ENCODE results near the gene PYGO1.
A peak's percentile ranks its signal among the peaks of the same experiment; 100 is the strongest.

Gene PYGO1, protein sequence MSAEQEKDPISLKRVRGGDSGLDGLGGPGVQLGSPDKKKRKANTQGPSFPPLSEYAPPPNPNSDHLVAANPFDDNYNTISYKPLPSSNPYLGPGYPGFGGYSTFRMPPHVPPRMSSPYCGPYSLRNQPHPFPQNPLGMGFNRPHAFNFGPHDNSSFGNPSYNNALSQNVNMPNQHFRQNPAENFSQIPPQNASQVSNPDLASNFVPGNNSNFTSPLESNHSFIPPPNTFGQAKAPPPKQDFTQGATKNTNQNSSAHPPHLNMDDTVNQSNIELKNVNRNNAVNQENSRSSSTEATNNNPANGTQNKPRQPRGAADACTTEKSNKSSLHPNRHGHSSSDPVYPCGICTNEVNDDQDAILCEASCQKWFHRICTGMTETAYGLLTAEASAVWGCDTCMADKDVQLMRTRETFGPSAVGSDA

DNA sequence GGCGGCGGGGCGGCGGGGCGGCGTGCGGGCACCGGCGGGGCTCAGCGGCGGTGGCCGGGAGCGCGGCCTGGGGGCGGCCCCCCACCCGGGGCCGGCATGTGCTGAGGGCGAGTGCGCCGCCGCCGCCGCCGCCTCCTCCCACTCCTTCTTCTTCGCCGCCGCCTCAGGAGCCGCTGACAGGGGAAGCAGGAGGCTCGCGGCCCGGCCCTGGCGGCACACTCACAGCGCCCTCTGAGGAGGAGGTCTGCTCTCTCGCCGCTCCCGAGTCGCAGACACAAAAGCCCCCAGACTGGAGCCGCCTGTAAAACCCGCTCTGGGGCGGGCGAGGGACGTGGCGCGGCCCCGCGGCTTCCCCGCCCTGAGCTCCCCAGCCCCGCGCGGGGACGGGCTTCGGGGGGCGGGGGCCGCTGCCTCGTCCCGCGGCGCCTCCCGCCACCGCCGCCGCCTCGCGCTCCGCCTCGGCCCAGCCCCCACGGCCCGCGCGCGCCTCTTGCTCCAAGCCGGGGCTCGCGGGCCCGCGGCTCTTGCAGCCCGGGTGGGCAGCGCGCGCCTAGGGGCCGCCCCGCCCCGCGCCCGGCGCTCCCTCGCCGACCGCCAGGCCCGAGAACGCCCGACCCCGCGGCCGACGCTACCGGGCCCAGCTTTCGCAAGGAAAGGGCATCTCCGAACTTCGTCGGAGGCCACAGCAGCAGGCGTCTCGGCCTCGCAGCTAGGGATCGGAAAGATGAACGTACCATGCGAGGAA, at the start of gene PYGO1:
TSS of gene PYGO1 (minus strand) at position 276 of the 745 bp plus-strand sequence. CDS start 462 bp downstream, outside the sequence.
- H3K36me3 ChIP-seq (ENCODE audit: control insufficient read depth, insufficient read depth, low read length): no peaks in the 10 kb centered on the region
- no peak within 1 kb of the TSS for H3K9ac ChIP-seq (ENCODE audit: low read length)
- H3K27ac ChIP-seq (ENCODE audit: low read depth, low read length): peak within 1 kb of the TSS; percentile 90
- H3K4me1 ChIP-seq (ENCODE audit: control insufficient read depth, insufficient read depth, low read length): peaks cover 11% of the 10 kb centered on the region
- peak within 1 kb of the TSS; percentile 75 for H3K4me3 ChIP-seq (ENCODE audit: low read length)
- H3K27me3 ChIP-seq (ENCODE audit: control insufficient read depth, insufficient read depth, low read length): peaks cover 8% of the 10 kb centered on the region

DNA sequence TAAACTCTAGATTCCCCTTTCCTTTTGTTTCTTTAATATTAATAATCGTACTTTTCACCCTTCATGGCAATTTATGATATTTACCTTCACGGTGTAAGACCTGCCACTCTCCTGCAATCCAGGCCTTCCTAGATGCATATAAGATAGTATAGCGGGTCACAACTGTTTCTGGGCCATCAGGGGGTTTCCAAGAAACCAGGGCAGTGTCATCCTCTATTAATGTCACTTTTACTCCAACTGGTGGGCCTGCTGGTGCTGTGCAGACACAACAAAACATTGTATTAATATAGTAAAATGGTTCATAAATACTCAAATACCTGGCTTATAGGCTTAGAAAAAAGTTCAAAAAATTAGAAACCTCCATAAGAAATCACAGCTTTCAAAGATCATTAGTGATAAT, 48.9 kb upstream of the PYGO1 start:
- Histone ChIP-seq H3K27me3 (ENCODE audit: control insufficient read depth, insufficient read depth, low read length) (no peaks in the 10 kb centered on the region), H3K9ac (ENCODE audit: low read length) (no peak overlapping the region), H3K4me1 (ENCODE audit: control insufficient read depth, insufficient read depth, low read length) (no peaks in the 10 kb centered on the region), H3K36me3 (ENCODE audit: control insufficient read depth, insufficient read depth, low read length) (no peaks in the 10 kb centered on the region), H3K4me3 (ENCODE audit: low read length) (no peak overlapping the region), H3K27ac (ENCODE audit: low read depth, low read length) (no peak overlapping the region)

DNA sequence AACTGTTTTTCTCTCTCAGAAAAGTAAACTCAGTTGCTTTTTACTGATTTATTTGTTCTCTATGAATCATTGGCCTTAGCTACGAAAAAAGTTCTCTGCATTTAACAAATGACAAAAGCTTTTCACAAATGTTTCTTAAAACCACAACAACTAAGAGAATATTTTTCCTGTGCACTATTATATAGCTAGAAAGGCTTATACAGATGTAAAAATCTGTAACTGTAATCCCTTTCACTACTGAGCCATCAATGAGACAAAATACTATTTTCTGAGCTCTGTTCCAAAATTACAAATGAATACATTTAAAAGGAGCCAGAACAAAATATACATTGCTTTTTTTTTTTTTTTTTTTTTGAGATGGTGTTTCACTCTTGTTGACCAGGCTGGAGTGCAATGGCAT, 45.6 kb upstream of the PYGO1 start:
- no peak overlapping the region for H3K27ac ChIP-seq (ENCODE audit: low read depth, low read length)
- no peak overlapping the region for H3K4me3 ChIP-seq (ENCODE audit: low read length)
- H3K9ac ChIP-seq (ENCODE audit: low read length): no peak overlapping the region
- no peaks in the 10 kb centered on the region for H3K27me3 ChIP-seq (ENCODE audit: control insufficient read depth, insufficient read depth, low read length)
- H3K4me1 ChIP-seq (ENCODE audit: control insufficient read depth, insufficient read depth, low read length): no peaks in the 10 kb centered on the region
- H3K36me3 ChIP-seq (ENCODE audit: control insufficient read depth, insufficient read depth, low read length): no peaks in the 10 kb centered on the region

DNA sequence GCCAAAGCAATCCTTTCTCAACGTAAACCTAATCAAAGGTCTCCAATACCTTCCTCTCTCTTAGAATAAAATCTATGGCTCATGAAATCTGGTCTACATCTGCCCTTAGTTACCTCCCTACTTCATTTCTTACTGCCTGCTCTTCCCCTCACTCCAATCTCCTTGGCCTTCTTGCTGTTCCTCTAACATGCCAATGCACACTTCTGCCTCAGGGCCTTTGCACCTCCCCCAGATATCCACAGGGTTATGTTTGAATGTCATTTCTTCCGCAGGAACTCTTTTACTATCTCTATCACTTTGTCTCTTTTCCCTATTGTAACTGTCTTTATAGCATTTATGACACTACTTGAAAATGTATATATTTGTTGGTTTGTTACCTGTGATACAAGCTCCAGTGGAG, 44.3 kb upstream of the PYGO1 start:
- H3K4me3 ChIP-seq (ENCODE audit: low read length): no peak overlapping the region
- H3K9ac ChIP-seq (ENCODE audit: low read length): no peak overlapping the region
- no peaks in the 10 kb centered on the region for H3K36me3 ChIP-seq (ENCODE audit: control insufficient read depth, insufficient read depth, low read length)
- no peaks in the 10 kb centered on the region for H3K4me1 ChIP-seq (ENCODE audit: control insufficient read depth, insufficient read depth, low read length)
- no peak overlapping the region for H3K27ac ChIP-seq (ENCODE audit: low read depth, low read length)
- no peaks in the 10 kb centered on the region for H3K27me3 ChIP-seq (ENCODE audit: control insufficient read depth, insufficient read depth, low read length)

DNA sequence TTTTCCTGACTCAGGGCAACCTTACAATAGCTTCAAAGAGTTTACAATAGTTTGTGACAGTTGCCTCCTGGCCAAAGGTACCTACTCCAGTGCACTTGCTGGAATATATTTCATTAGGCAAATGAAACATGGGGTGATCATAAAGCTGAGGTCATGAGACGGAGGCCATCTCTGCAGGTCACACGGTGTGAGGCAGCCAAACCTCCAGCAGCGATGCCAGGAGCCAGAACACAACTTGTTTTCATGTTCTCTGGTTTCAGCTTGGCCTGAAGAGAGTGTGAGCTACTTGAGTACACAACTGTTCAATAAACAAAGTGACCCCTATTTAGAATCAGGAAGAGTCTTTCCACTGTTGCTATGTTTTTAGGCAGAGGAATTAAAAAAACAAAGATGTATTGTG, 42.7 kb upstream of the PYGO1 start:
- Histone ChIP-seq H3K27me3 (ENCODE audit: control insufficient read depth, insufficient read depth, low read length) (no peaks in the 10 kb centered on the region), H3K4me3 (ENCODE audit: low read length) (no peak overlapping the region), H3K27ac (ENCODE audit: low read depth, low read length) (no peak overlapping the region), H3K36me3 (ENCODE audit: control insufficient read depth, insufficient read depth, low read length) (no peaks in the 10 kb centered on the region), H3K4me1 (ENCODE audit: control insufficient read depth, insufficient read depth, low read length) (no peaks in the 10 kb centered on the region), H3K9ac (ENCODE audit: low read length) (no peak overlapping the region)

DNA sequence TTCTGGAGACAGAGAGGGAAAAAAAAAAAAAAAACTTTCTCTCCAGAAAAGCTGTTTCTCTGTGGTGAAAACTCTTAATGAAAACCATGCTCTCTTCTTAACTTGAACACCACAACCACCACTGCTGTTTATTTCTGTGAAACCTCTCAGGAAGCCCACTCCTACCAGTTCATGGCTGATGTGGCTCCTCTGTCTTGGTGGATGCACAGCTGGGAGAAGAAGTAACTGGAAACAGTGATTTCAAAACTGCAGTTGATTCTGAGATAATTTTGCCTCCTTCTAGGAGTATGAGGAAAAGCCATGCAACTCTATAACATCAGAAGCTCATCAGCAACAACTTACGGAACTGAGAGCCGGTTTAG, 40.2 kb upstream of the PYGO1 start:
- no peaks in the 10 kb centered on the region for H3K36me3 ChIP-seq (ENCODE audit: control insufficient read depth, insufficient read depth, low read length)
- no peaks in the 10 kb centered on the region for H3K27me3 ChIP-seq (ENCODE audit: control insufficient read depth, insufficient read depth, low read length)
- H3K9ac ChIP-seq (ENCODE audit: low read length): no peak overlapping the region
- H3K4me3 ChIP-seq (ENCODE audit: low read length): no peak overlapping the region
- no peak overlapping the region for H3K27ac ChIP-seq (ENCODE audit: low read depth, low read length)
- H3K4me1 ChIP-seq (ENCODE audit: control insufficient read depth, insufficient read depth, low read length): no peaks in the 10 kb centered on the region

DNA sequence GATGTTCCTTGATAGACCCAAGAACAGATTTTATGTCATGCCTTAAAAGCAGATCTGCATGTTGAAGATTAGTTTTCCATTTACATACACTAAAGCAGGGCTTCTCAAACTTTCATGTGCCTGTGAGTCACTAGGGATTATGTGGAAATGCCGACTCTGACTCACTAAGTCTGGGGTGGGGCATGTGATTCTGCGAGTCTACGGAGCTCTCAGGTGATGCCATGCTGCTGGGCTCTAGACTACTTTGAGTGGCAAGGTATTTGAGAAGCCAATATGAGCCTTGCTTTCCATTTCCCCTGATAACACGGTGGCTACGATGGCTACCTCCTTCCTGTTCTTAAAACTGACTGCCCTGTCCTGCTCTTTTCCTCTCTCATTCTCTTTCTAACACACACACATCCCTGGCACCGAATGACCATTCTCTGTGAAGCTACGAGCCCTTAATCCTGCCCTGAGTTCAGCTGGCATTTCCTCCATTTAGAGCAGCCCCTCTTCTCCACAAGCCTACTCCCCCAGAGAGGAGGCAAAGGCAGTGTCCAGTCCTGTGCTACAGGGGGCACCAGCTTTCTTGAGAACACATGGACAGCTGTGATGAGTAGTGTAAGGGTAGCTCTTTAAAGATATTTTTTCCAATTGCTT, 39.7 kb upstream of the PYGO1 start:
- Histone ChIP-seq H3K27me3 (ENCODE audit: control insufficient read depth, insufficient read depth, low read length) (no peaks in the 10 kb centered on the region), H3K4me3 (ENCODE audit: low read length) (no peak overlapping the region), H3K4me1 (ENCODE audit: control insufficient read depth, insufficient read depth, low read length) (no peaks in the 10 kb centered on the region), H3K9ac (ENCODE audit: low read length) (no peak overlapping the region), H3K36me3 (ENCODE audit: control insufficient read depth, insufficient read depth, low read length) (no peaks in the 10 kb centered on the region), H3K27ac (ENCODE audit: low read depth, low read length) (no peak overlapping the region)

DNA sequence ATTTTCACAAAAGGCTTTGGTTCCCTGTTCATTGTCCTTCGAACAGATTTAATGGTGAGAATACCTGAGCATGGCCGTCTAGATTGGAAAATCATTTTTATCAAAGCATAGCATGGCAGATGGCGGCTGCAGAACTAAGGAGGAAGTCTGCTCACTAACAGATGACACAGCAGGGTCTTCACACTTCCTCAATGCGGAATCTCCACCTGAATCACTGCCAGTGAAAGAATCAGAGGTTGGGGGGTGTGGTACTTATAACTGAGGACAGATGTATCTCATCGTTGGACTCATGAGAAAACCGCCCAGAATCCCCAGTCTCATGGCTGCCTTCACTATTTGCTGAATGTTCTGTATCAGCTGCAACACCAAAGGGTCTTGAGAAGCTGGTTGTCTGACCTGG, 31.6 kb upstream of the PYGO1 start:
- no peak overlapping the region for H3K27ac ChIP-seq (ENCODE audit: low read depth, low read length)
- H3K4me3 ChIP-seq (ENCODE audit: low read length): no peak overlapping the region
- H3K36me3 ChIP-seq (ENCODE audit: control insufficient read depth, insufficient read depth, low read length): no peaks in the 10 kb centered on the region
- H3K27me3 ChIP-seq (ENCODE audit: control insufficient read depth, insufficient read depth, low read length): no peaks in the 10 kb centered on the region
- no peaks in the 10 kb centered on the region for H3K4me1 ChIP-seq (ENCODE audit: control insufficient read depth, insufficient read depth, low read length)
- no peak overlapping the region for H3K9ac ChIP-seq (ENCODE audit: low read length)

DNA sequence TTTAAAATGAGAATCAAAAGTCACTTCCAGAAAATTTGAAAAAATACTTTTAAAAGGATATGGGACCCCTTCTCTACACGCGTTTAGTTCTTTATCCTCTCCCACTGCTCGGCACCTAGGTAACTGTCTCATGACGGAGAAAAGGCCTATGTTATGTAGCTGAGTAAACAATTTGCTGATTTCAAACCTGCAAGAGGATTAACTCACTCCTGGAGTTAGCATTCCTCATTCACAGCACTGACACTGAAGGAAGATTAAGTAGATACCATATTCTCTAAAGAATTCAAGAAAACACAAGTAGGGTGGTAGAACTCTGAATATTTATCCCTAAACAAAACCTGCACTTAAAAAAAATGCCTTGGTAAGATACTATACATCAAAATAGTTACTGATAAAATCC, 30.2 kb upstream of the PYGO1 start:
- H3K9ac ChIP-seq (ENCODE audit: low read length): no peak overlapping the region
- no peaks in the 10 kb centered on the region for H3K27me3 ChIP-seq (ENCODE audit: control insufficient read depth, insufficient read depth, low read length)
- no peaks in the 10 kb centered on the region for H3K36me3 ChIP-seq (ENCODE audit: control insufficient read depth, insufficient read depth, low read length)
- H3K4me3 ChIP-seq (ENCODE audit: low read length): no peak overlapping the region
- H3K27ac ChIP-seq (ENCODE audit: low read depth, low read length): no peak overlapping the region
- no peaks in the 10 kb centered on the region for H3K4me1 ChIP-seq (ENCODE audit: control insufficient read depth, insufficient read depth, low read length)

DNA sequence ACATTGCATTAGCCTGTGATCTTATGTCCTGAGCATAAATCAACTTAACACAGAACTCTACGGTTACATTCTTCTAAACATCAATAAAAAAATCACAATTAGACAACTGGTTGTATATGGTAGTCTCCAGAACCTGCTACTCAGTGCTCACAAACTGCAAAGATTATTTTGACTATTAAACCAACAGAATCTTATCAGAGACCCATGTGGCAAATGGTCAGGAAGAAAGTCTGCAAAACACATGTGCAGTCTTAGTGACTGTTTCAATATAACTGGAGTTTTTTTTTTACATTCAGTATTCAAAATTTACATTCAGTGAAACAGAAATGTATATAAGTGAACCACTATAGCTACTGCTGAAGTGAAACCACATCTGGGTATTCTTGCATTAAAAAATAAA, 27.3 kb upstream of the PYGO1 start:
- no peak overlapping the region for H3K9ac ChIP-seq (ENCODE audit: low read length)
- no peaks in the 10 kb centered on the region for H3K4me1 ChIP-seq (ENCODE audit: control insufficient read depth, insufficient read depth, low read length)
- no peaks in the 10 kb centered on the region for H3K36me3 ChIP-seq (ENCODE audit: control insufficient read depth, insufficient read depth, low read length)
- H3K4me3 ChIP-seq (ENCODE audit: low read length): no peak overlapping the region
- H3K27ac ChIP-seq (ENCODE audit: low read depth, low read length): no peak overlapping the region
- H3K27me3 ChIP-seq (ENCODE audit: control insufficient read depth, insufficient read depth, low read length): no peaks in the 10 kb centered on the region

DNA sequence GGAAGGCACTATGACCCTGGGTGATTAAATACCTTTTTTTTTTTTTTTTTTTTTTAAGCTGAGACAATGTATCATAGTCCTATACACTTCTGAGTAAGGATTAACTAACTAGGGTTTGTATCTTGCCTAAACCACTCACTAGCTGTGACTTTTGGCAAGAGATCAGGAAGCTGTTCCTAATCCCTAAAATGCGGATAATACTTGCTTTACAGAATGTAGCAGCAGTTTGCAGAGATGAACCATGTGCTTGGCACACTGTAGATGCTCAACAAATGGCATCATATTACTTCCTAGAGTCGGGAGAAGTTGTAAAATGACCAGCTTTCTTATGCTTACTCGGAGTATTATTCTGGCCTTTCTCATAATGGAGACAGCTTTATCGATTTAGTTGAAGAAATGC, 25.6 kb upstream of the PYGO1 start:
- Histone ChIP-seq H3K4me1 (ENCODE audit: control insufficient read depth, insufficient read depth, low read length) (no peaks in the 10 kb centered on the region), H3K4me3 (ENCODE audit: low read length) (no peak overlapping the region), H3K27me3 (ENCODE audit: control insufficient read depth, insufficient read depth, low read length) (no peaks in the 10 kb centered on the region), H3K27ac (ENCODE audit: low read depth, low read length) (no peak overlapping the region), H3K36me3 (ENCODE audit: control insufficient read depth, insufficient read depth, low read length) (no peaks in the 10 kb centered on the region), H3K9ac (ENCODE audit: low read length) (no peak overlapping the region)

DNA sequence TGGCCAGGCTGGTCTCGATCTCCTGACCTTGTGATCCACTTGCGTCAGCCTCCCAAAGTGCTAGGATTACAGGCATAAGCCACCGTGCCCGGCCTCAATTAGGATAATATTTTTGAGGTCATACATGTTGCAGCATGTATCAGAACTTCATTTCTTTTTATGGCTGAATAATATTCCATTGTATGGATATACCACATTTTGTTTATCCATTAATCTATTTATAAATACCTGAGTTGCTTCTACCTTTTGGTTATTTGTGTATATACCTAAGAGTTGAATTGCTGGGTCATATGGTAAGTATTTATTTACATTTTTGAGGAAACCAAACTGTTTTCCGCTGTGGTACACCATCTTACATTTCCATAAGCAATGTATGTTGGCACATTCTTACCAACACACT, 18.1 kb upstream of the PYGO1 start:
- H3K4me3 ChIP-seq (ENCODE audit: low read length): no peak overlapping the region
- H3K27ac ChIP-seq (ENCODE audit: low read depth, low read length): no peak overlapping the region
- no peaks in the 10 kb centered on the region for H3K4me1 ChIP-seq (ENCODE audit: control insufficient read depth, insufficient read depth, low read length)
- no peak overlapping the region for H3K9ac ChIP-seq (ENCODE audit: low read length)
- H3K27me3 ChIP-seq (ENCODE audit: control insufficient read depth, insufficient read depth, low read length): no peaks in the 10 kb centered on the region
- H3K36me3 ChIP-seq (ENCODE audit: control insufficient read depth, insufficient read depth, low read length): no peaks in the 10 kb centered on the region
